ENCODE results near the gene CILP.

DNA sequence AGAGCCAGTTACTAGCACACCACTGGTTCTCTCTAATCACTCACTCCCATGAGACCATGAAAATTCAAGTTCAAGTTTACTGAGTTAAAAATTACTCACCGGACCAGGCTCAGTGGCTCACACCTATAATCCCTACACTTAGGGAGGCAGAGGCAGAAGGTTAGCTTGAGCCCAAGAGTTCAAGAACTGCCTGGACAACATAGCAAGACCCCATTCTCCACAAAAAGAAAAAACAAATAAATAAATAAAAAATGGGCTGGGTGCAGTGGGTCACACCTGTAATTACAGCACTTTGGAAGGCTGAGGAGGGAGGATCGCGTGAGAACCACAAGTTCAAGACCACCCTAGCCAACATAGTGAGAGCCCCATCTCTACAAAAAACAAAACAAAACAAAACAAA is 21.2 kb upstream of the CILP start:
- TF ChIP-seq POLR2AphosphoS5 (IDR thresholded peaks at IDR 0.05; ENCODE audit: low read depth, low read length) (no peak), POLR2A (IDR thresholded peaks at IDR 0.05; ENCODE audit: low read depth, low read length) (no peak), TAF1 (IDR thresholded peaks at IDR 0.05; ENCODE audit: borderline replicate concordance, low read depth, low read length) (no peak)

Measured in GM12892 (cell line).